Neural crest cell (in vitro differentiated cells): ENCODE data around the gene LRRC2. TPM values are rescaled to one million over a fixed set of nuclear protein-coding genes. Genes with fewer than 3 reads are reported as not detected.
A peak's percentile ranks its signal among the peaks of the same experiment; 100 is the strongest.

Experiments used
- DNase-seq: peaks from one replicate; pipeline ENCODE4 v3.0.0; 2021; ENCODE audit warnings: low read depth, mixed read lengths, low spot score
- H3K27ac Mint-ChIP-seq: one replicate; pipeline ENCODE4 v1.8.0; 2021; ENCODE audit warnings: mild to moderate bottlenecking, mixed read lengths; ENCODE audit not compliant: unreplicated experiment
- H3K27me3 Mint-ChIP-seq: 2 replicates; pipeline ENCODE4 v1.8.0; 2021; ENCODE audit warnings: low read depth, mild to moderate bottlenecking, mixed read lengths
- H3K36me3 Mint-ChIP-seq: 2 replicates; pipeline ENCODE4 v1.8.0; 2021; ENCODE audit warnings: low read depth, mild to moderate bottlenecking, mixed read lengths
- H3K4me1 Mint-ChIP-seq: 2 replicates; pipeline ENCODE4 v1.8.0; 2021; ENCODE audit warnings: mixed read lengths
- H3K4me3 Mint-ChIP-seq: one replicate; pipeline ENCODE4 v1.8.0; 2021; ENCODE audit warnings: mild to moderate bottlenecking, mixed read lengths
- H3K9me3 Mint-ChIP-seq: 2 replicates; pipeline ENCODE4 v1.8.0; 2021; ENCODE audit warnings: mixed read lengths
- CTCF ChIP-seq: fragments of 200-600 bp; sonication (generic); conservative IDR thresholded peaks from 2 replicates; pipeline ENCODE4 v1.5.0; 2021; ENCODE audit warnings: antibody characterized with exemption, mild to moderate bottlenecking
- total RNA-seq: library from RNA; stranded (reverse); gene quantifications from 2 replicates; pipeline ENCODE4 v1.2.1, GENCODE V29; 2021

Gene LRRC2
- total RNA-seq, 1 donor from 2014 or later: 0.12 TPM

GRCh38 chr3:46471371-46471914, 94.7 kb downstream of the LRRC2 start:
- Mint-ChIP-seq H3K4me3 (no peak overlapping the region), H3K27me3 (peaks cover 13% of the 10 kb centered on the region), H3K27ac (no peak overlapping the region), H3K36me3 (peaks cover 5% of the 10 kb centered on the region), H3K4me1 (no peaks in the 10 kb centered on the region), H3K9me3 (peaks cover 18% of the 10 kb centered on the region)
- no peak for DNase-seq
- no peak for TF ChIP-seq CTCF

- no peak for TF ChIP-seq CTCF
- Mint-ChIP-seq H3K4me1 (no peaks in the 10 kb centered on the region), H3K4me3 (no peak overlapping the region), H3K36me3 (peaks cover 5% of the 10 kb centered on the region), H3K27ac (no peak overlapping the region), H3K27me3 (peaks cover 13% of the 10 kb centered on the region), H3K9me3 (peaks cover 18% of the 10 kb centered on the region)
- DNase-seq: no peak
Measured at GRCh38 chr3:46470831-46471230, 95.3 kb downstream of the LRRC2 start.

GRCh38 chr3:46469680-46470357, 96.3 kb downstream of the LRRC2 start:
- TF ChIP-seq CTCF: no peak
- Mint-ChIP-seq H3K36me3 (peaks cover under 1% of the 10 kb centered on the region), H3K4me3 (no peak overlapping the region), H3K9me3 (peaks cover 9% of the 10 kb centered on the region), H3K4me1 (no peaks in the 10 kb centered on the region), H3K27me3 (peaks cover 9% of the 10 kb centered on the region), H3K27ac (peak overlapping the region; percentile 27)
- DNase-seq: no peak

- Mint-ChIP-seq H3K27me3 (peaks cover 10% of the 10 kb centered on the region), H3K4me3 (no peak overlapping the region), H3K4me1 (no peaks in the 10 kb centered on the region), H3K36me3 (no peaks in the 10 kb centered on the region), H3K27ac (no peak overlapping the region), H3K9me3 (peaks cover 4% of the 10 kb centered on the region)
- no peak for TF ChIP-seq CTCF
- DNase-seq: no peak
Measured at GRCh38 chr3:46468753-46469600, 97.1 kb downstream of the LRRC2 start.

- peaks cover 6% of the 10 kb centered on the region for H3K27me3 Mint-ChIP-seq
- H3K27ac Mint-ChIP-seq: no peak overlapping the region
Measured at GRCh38 chr3:46467562-46467961, 98.5 kb downstream of the LRRC2 start.

More at GRCh38 chr3:46467562-46467961, 98.5 kb downstream of the LRRC2 start:
- no peak overlapping the region for H3K4me3 Mint-ChIP-seq
- no peak for TF ChIP-seq CTCF
- DNase-seq: no peak
- no peaks in the 10 kb centered on the region for H3K36me3 Mint-ChIP-seq
- H3K9me3 Mint-ChIP-seq: no peaks in the 10 kb centered on the region
- H3K4me1 Mint-ChIP-seq: no peaks in the 10 kb centered on the region
